ENCODE measurements around the gene CBL.

Gene CBL

DNA sequence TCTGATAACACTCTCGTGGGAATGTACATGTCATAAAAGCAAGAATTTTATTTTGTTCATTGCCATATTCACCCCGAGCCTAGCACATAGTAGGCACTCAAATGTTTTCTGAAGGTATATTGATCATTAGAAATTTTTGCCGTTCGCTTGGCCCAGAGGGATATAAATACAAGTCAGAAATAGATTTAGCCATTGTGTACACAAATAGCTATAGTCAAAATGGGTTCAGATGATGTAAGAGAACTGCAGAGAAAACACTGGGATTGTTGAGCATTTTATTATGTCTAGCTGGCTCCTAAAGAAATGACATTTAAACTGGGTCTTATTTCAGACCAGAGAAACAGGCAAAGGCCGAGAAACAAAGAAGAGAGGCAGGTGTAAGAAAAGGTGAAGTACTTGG is 61.5 kb downstream of the CBL start:
- DNase-seq (ENCODE audit: low read depth in 2 of 2), result no peak

DNA sequence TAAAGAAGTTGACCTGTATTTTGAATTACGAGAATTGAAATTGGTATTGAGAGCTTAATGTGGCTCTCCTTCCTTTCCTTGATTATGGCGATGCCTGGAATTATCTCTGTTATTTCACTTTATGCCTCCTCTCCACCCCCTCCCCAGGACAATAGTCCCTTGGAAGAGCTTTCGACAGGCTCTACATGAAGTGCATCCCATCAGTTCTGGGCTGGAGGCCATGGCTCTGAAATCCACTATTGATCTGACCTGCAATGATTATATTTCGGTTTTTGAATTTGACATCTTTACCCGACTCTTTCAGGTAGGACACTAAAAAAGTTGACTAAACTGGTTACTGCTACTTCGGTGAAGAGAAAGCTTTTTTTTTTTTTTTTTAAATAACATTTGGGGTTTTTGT is 67.6 kb downstream of the CBL start:
- DNase-seq (ENCODE audit: low read depth in 2 of 2), result no peak

DNA sequence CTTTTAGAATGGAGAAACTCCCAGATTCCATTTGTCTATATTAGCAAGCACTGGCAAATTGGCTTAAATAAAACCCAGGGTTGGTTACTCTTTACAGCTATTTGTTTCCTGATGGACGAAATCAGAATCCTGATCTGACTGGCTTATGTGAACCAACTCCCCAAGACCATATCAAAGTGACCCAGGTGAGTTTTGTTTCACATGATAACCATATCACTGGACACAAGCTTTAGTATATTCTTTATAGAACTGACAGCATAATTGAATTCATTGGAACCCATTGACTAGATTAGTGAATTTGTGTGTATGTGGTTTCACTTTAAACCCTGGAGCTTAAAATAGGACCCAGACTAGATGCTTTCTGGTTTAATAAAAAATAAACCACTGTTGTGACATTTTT is 71.5 kb downstream of the CBL start:
- DNase-seq (ENCODE audit: low read depth in 2 of 2), result no peak

DNA sequence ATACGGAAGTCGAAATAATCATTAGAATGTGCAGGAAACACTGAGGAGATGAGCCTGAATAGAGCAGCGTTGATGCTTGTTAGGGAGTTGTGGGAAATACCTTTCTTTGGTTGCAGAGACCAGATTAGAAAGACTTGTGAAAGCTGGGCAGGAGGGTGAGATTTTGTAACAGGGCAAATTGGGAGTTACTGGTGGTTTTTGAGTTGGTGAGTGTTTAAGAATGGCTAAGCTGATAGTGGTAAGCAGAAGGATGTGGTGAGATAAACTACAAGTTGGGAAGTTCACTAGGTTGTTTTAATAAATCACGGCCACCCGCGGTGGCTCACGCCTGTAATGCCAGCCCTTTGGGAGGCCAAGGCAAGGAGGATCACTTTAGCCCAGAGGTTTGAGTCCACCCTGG is 76.4 kb downstream of the CBL start:
- no peak for DNase-seq (ENCODE audit: low read depth in 2 of 2)

DNA sequence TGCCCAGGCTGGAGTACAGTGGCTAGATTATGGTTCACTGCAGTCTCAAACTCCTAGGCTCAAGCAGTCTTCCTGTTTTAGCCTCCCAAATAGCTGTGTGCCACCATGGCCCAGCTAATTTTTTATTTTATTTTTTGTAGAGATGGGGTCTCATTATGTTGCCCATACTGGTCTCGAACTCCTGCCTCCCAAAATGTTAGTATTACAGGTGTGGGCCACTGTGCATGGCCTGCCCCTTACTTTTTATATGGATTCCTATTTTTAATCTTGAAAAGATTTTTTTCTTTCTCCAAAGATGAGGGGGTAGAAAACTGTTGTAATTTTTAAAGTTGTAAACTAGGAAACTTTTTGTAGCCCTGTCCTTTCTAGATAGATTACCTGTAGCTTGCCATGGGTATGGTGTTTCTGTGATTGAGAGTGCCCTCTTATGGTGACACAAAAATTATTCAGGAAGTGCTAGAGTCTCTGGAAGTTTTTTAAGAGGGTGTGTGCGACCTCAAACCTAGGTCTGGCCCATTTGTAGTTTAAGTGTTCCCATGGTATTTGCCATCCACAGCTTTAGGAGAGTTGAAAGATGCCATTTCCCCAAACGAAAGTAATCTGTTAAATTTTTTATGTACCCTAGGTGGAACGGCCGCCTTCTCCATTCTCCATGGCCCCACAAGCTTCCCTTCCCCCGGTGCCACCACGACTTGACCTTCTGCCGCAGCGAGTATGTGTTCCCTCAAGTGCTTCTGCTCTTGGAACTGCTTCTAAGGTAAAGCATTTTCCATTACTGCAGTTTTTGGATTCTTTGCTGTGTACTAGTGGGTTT is 78.4 kb downstream of the CBL start:
- no peak for DNase-seq (ENCODE audit: low read depth in 2 of 2)

DNA sequence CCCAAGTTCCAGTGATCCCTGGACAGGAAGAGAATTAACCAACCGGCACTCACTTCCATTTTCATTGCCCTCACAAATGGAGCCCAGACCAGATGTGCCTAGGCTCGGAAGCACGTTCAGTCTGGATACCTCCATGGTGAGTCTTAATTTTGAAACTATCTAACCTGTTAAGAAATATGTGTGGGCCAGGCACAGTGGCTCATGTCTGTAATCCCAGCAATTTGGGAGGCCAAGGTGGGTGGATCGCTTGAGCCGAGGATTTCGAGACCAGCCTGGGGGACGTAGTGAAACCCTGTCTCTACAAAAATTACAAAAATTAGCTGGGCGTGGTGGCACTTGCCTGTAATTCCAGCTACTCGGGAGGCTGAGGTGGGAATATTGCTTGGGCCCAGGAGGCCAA is 79.3 kb downstream of the CBL start:
- DNase-seq (ENCODE audit: low read depth in 2 of 2), result no peak

DNA sequence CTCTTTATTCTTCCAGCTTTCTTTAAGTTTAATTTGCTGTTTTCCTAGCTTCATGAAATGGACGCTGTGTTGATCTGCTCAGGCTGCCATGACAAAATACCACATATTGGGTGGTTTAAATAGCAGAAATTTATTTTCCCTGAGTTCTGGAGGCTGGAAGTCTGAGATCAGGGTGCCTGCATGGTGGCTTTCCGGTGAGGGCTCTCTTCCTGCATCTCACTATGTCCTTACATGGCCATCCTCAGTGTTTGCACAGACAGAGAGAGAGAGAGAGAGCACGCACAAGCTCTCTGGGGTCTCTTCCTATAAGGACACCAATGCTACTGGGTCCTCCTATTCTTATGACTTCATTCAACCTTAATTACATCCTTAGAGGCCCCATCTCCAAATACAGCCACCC is 82.1 kb downstream of the CBL start:
- DNase-seq (ENCODE audit: low read depth in 2 of 2), result no peak

DNA sequence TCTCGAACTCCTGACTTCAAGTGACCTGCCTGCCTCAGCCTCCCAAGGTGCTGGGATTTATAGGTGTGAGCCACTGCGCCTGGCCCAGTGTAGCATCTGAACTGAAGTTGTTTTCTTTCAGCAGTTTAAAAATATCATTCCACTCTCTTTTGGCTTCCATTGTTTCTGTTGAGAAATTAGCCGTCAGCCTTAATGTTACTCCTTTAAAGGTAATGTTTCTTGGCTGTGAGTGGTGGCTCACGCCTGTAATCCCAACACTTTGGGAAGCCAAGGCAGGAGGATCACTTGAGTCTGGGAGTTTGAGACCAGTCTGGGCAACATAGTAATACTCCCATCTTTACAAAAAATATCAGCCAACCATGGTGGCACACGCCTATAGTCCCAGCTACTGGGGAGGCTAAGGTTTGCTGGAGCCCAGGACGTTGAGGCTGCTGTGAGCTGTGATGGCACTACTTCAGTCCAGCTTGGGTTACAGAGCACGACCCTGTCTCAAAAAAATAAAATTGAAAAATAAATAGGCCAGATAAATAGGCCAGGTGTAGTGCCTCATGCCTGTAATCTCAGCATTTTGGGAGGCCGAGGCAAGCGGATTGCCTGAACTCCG is 84.9 kb downstream of the CBL start:
- no peak for DNase-seq (ENCODE audit: low read depth in 2 of 2)

DNA sequence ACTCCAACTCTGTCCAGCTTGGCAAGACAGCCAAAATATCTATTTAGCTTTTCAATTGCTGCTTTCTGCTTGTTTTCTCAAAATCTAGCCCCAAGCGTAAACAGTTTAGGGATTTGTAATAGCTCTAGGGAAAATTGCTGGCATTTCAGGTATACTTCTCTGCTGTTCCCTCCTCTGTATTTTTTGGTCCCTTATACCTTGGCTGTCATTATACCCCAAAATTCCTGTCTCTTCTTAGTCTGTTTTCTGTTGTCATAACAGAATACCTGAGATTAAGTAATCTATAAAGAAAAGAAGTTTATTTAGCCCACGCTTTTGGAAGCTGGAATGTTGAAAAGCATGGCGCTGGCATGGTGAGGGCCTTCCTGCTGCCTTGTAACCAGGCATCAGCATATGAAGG is 87.3 kb downstream of the CBL start:
- no peak for DNase-seq (ENCODE audit: low read depth in 2 of 2)

DNA sequence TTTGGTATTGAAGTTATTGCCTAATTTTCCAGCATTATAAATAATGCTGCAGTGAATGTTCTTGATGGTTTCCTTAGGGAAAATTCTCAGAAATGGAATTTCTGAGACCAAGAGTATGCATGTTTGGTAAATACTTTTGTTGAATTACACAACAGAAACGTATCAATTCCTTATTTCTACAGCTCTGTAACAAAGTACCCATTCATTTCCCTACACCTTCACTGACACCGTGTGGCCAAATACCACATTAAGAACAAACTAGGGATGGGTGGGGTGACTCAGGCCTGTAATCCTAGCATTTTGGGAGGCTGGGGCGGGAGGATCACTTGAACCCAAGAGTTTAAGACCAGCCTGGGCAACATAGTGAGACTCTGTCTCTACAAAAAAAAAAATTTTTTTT is 89.0 kb downstream of the CBL start:
- DNase-seq (ENCODE audit: low read depth in 2 of 2), result no peak

DNA sequence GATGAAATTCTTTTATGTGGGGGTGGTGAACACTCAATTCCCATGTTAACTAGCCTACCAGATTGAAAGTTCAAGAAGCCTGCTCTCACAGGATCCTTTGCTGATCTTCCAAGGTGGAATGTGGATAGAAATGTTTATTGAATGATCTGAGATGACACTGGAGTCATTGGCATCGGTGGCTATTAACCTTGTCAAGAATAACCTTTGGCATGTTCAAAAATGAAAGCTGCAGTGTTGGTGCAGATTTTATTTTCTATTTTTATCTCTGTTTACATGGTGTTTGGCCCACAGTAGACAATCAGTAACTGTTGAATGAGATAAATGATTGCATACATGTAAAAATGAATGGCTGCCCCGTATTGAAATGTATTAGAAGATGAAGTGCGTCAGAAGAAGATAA is 91.8 kb downstream of the CBL start:
- DNase-seq (ENCODE audit: low read depth in 2 of 2), result no peak

DNA sequence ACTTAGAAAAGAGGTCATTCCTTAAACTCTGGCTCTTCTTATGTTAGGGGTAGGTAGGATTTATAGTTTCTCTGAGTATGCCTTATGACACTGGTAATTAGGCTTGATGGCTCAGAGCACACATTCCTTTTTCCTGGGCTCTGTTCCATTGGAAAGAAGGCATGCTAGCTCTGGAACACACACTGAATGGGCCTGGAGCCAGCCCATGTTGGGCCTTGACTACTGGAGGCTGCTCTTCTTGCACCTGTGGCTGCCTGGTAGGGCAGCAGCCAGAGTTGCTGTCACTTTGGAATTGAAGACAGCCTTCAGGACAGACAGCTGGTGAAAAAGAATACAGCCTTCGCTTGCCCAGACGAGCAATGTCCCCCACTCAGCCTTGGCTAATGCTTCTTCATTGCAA is 92.6 kb downstream of the CBL start:
- no peak for DNase-seq (ENCODE audit: low read depth in 2 of 2)

DNA sequence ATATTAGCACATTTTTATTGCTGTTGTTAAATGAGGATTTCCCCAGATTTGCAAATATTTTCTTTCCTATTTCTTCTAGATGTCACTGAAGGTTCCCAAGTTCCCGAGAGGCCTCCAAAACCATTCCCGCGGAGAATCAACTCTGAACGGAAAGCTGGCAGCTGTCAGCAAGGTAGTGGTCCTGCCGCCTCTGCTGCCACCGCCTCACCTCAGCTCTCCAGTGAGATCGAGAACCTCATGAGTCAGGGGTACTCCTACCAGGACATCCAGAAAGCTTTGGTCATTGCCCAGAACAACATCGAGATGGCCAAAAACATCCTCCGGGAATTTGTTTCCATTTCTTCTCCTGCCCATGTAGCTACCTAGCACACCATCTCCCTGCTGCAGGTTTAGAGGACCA is 93.3 kb downstream of the CBL start:
- no peak for DNase-seq (ENCODE audit: low read depth in 2 of 2)

DNA sequence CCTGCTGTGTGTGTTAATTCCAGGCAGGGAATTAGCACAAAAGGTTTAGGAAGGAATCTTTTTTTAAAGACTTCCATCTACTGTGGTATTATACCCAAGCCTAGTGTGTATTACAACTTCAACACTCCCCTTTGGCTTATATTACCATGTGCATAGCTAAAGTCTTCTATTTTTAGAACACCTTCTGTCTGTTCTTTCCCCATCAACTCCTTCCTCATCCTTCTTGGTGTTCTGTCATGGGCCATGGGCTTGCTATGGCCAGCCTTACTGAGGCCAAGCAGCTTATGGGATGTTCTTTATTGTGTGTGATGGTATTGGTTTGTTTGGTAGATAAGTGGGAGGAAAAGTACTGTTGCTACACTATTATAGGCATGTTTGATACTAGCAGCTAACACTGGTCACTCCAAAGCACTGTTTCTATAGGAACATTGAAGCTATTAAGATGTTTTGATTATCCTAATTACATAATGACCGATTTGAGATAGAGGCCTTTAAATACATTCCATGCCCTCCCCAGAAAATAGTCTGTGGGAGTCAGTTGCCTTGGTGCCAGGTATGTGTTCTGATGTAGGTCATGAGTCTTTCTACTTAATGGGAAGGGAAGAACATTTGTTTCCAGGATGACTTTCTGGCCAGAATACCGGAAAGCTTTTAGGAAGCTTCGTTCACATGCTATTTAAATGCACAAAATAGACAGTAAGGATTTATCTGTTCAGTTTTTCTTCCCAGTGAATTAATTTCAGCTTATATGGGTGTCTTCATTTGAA is 94.2 kb downstream of the CBL start:
- DNase-seq (ENCODE audit: low read depth in 2 of 2), result no peak

DNA sequence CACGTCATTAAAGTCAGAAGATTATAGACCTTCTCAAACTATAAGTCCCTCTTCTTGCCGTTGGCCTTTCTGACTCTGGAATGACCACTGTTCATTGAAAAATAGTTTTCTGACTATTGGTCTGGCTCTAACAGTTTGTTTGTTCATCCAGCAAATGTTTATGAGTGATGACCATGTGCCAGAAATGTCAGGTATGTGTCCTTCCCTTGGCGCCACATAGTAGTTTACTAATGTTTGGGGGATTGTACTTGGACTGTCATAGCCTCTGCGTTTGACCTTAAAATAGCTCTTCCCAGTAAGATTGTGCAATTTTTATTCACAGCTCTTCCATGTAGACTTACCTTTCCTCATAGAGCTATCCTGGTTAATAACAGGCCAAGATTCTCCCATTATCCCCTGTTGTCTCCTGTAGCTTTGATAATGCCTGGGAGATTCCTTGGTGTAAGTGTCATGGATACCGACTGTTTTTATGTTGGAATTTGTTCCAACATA is 97.1 kb downstream of the CBL start:
- no peak for DNase-seq (ENCODE audit: low read depth in 2 of 2)

DNA sequence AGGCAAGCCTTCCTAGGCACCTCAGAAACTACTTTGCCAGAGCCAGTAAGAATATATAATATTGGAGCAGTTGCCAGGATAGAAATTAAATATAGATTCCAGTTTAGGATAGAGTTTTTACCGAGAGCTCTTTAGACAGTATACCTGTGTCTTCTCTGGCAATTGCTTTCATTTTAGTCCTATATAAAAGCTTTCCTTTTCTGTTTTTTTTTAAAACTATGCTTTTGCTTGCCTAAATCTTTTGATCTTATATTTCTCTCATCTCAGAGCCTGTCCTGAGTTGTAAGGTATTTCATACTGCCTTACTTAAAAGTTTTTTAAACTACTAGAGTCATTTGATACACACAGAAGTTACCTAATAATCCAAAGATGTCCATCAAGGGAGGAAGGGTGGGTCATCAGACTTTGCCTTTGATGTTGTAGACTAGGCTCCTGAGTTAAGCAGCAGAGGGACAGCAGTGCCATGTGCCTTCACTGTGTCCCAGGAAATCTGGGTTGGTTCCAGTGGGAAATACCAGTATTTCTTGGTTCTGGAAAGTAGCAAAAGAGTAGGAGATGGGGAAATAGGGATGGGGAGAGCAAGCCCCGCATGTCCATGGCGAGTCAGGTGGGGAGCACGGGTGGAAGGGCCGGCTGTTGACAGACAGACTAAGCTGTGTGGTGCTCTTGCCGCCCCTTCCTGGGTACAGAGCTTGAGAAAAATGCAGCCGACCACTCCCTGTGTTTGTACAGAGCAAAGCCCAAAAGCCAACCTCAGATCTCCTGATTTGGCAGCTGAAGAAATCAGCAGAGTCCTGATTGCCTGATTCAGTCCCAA is 99.6 kb downstream of the CBL start:
- no peak for DNase-seq (ENCODE audit: low read depth in 2 of 2)

DNA sequence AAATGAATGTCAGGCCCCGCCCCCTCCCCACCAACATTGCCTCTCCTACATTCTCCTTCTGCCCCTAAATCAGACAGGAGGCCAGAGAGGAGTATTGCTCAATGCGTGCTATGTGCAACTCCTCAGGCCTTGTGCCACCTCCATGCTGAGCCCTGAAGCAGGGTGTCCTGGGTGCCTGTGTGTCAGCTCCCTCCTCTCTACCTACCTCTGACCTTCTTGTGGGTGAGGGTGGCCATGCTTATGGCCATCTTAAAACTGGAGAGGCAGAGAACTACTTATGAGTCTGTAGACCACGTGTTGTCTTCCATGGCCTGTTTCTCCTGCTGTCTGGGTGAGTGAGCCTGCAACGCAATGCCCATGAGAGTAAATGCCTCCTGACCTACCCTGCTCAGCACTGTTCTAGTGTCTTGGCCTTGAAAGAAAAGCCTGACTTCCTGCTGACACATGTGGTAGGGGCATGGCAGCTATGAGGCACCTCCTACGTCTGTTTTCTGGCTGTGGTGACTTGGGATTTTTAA is 100.3 kb downstream of the CBL start:
- no peak for DNase-seq (ENCODE audit: low read depth in 2 of 2)

DNA sequence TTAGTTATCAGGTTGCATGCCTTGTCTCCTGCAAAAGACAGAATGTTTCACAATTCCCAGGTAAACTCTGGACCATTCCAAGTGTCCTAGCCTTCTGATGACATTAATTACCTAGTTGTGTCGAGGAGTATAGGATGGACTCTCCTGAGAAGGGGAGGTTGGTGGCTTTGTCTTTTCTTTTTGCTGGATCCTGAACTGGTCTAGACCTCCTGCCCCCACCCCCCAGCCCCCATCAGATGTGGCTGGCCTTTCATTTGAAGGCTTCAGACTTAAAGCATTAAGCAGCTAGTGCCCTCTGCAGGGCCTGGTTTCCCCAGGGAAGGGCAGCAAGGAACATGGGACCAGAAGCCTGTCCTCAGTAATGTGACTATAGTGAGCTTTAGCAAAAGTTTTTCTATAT is 101.1 kb downstream of the CBL start:
- DNase-seq (ENCODE audit: low read depth in 2 of 2), result no peak

DNA sequence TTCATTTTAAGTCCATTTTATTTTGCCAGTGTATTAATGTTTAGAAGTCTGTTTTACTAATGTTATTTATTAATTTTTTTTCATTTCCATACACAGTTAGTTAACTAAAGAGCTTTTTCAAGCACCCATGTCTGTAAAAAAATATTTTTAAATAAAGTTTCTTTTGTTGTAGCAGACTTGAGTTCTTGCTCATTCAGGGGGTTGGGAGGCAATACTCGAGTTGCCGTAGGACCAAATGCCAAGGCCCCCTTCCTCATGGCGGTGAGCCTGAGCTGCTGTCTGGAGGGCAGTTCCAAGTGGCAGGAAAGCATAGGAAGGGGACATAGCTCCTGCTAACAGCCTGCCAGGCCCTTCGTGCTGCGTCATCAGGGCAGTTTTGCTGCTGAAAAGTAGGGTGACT is 101.8 kb downstream of the CBL start:
- DNase-seq (ENCODE audit: low read depth in 2 of 2), result no peak

DNA sequence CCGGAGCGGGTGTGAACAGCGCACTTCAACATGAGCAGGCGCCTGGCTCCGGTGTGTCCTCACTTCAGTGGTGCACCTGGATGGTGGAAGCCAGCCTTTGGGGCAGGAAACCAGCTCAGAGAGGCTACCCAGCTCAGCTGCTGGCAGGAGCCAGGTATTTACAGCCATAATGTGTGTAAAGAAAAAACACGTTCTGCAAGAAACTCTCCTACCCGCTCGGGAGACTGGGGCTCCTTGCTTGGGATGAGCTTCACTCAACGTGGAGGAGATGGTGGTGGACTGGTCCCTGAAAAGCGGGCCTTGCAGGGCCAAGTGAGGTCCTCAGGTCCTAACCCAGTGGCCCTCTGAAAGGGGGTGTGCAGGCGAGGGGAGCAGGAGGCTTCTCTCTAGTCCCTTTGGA is 103.3 kb downstream of the CBL start:
- no peak for DNase-seq (ENCODE audit: low read depth in 2 of 2)

DNA sequence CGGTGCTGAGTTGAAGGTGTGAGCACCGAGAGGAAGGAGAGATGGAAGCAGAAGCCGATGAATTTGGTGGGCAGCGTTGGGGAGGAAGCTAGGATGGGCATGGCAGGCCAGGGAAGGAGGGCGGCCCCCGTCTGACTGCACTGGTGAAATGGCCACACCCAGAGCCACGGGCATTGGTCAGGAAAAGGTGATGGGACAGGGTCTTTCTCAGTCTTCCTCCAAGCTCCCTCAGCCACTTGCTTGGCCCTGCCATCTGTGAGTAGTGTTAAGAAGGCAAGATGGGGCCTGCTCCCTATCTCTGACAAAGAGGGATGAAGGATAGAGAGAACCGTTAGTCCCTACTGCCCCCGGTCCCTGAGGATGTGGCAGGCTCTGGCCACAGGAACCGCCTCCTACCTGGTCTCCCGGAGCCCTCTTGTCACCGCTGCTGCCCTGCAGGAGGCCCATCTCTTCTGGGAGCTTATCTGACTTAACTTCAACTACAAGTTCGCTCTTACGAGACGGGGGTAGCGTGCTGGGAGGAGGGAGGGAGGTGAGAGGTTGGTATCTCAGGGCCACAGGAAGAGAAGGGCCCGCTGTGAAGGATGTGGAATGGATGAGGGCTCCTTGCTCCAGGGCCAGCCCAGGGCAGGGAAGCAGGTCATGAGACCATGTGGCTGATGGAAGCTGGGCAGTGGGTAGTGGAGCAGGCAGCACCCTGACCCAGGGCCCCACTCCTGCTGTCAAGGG is 104.0 kb downstream of the CBL start:
- DNase-seq (ENCODE audit: low read depth in 2 of 2), result no peak

All from stimulated activated CD4-positive, alpha-beta T cell treated with anti-CD3 and anti-CD28 coated beads, Interleukin-1b, Interleukin-23, amount 100 ng/mL, for 1 hour (primary cell).